Measurements from ENCODE around the gene SMU1. TPM values are rescaled to one million over a fixed set of nuclear protein-coding genes. Genes with fewer than 3 reads are reported as not detected.
A peak's percentile ranks its signal among the peaks of the same experiment; 100 is the strongest.

The SMU1 gene
- total and polyA plus RNA-seq, 2 of the 13 experiments (the other 11 are each of a cell fraction or from before 2014, with no cell fraction given): 12.9 to 36.6 TPM

- TF ChIP-seq HCFC1 (IDR thresholded peaks at IDR 0.05; ENCODE audit: low read depth, low read length) (peak; percentile 24; the same call in 1 of the 2 replicates), TCF7 (IDR thresholded peaks at IDR 0.05; ENCODE audit: low read depth) (no peak), SP1 (IDR thresholded peaks at IDR 0.05) (no peak), SP1 (CRISPR knock-in tag; IDR thresholded peaks at IDR 0.05) (peak; percentile 55), HNRNPUL1 (IDR thresholded peaks at IDR 0.05; ENCODE audit: low read depth, low read length) (no peak), PBX2 (CRISPR knock-in tag; IDR thresholded peaks at IDR 0.05) (no peak), CBX5 (CRISPR knock-in tag; IDR thresholded peaks at IDR 0.05; ENCODE audit: borderline replicate concordance) (peak; percentile 62; the same call in 1 of the 2 replicates), SRF (IDR thresholded peaks at IDR 0.05; ENCODE audit: low read depth, low read length) (no peak), HNF1A (IDR thresholded peaks at IDR 0.05; ENCODE audit: low read depth) (no peak), HNF1A (CRISPR knock-in tag; IDR thresholded peaks at IDR 0.05; ENCODE audit: borderline replicate concordance) (peak; percentile 77), MTA1 (CRISPR knock-in tag; IDR thresholded peaks at IDR 0.05; ENCODE audit: borderline replicate concordance) (peak; percentile 83; the same call in 1 of the 2 replicates), ZMYM4 (CRISPR knock-in tag; IDR thresholded peaks at IDR 0.05) (peak; percentile 81)
- TF ChIP-seq, protein P1, sequence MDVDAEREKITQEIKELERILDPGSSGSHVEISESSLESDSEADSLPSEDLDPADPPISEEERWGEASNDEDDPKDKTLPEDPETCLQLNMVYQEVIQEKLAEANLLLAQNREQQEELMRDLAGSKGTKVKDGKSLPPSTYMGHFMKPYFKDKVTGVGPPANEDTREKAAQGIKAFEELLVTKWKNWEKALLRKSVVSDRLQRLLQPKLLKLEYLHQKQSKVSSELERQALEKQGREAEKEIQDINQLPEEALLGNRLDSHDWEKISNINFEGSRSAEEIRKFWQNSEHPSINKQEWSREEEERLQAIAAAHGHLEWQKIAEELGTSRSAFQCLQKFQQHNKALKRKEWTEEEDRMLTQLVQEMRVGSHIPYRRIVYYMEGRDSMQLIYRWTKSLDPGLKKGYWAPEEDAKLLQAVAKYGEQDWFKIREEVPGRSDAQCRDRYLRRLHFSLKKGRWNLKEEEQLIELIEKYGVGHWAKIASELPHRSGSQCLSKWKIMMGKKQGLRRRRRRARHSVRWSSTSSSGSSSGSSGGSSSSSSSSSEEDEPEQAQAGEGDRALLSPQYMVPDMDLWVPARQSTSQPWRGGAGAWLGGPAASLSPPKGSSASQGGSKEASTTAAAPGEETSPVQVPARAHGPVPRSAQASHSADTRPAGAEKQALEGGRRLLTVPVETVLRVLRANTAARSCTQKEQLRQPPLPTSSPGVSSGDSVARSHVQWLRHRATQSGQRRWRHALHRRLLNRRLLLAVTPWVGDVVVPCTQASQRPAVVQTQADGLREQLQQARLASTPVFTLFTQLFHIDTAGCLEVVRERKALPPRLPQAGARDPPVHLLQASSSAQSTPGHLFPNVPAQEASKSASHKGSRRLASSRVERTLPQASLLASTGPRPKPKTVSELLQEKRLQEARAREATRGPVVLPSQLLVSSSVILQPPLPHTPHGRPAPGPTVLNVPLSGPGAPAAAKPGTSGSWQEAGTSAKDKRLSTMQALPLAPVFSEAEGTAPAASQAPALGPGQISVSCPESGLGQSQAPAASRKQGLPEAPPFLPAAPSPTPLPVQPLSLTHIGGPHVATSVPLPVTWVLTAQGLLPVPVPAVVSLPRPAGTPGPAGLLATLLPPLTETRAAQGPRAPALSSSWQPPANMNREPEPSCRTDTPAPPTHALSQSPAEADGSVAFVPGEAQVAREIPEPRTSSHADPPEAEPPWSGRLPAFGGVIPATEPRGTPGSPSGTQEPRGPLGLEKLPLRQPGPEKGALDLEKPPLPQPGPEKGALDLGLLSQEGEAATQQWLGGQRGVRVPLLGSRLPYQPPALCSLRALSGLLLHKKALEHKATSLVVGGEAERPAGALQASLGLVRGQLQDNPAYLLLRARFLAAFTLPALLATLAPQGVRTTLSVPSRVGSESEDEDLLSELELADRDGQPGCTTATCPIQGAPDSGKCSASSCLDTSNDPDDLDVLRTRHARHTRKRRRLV (CRISPR knock-in tag; IDR thresholded peaks at IDR 0.05): peak; percentile 85; the same call in 1 of the 2 replicates
- TF ChIP-seq, protein P2, sequence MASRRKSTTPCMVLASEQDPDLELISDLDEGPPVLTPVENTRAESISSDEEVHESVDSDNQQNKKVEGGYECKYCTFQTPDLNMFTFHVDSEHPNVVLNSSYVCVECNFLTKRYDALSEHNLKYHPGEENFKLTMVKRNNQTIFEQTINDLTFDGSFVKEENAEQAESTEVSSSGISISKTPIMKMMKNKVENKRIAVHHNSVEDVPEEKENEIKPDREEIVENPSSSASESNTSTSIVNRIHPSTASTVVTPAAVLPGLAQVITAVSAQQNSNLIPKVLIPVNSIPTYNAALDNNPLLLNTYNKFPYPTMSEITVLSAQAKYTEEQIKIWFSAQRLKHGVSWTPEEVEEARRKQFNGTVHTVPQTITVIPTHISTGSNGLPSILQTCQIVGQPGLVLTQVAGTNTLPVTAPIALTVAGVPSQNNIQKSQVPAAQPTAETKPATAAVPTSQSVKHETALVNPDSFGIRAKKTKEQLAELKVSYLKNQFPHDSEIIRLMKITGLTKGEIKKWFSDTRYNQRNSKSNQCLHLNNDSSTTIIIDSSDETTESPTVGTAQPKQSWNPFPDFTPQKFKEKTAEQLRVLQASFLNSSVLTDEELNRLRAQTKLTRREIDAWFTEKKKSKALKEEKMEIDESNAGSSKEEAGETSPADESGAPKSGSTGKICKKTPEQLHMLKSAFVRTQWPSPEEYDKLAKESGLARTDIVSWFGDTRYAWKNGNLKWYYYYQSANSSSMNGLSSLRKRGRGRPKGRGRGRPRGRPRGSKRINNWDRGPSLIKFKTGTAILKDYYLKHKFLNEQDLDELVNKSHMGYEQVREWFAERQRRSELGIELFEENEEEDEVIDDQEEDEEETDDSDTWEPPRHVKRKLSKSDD (CRISPR knock-in tag; IDR thresholded peaks at IDR 0.05; ENCODE audit: low read depth): peak; percentile 45
These were observed 51.4 kb downstream of the SMU1 start, which contains the start of gene DNAJA1 (continued) for GRCh38 chr9:33024966-33025571.
